GM10266 (cell line): ENCODE measurements around the gene MAB21L4.

Experiments used
- DNase-seq: peaks from one replicate; pipeline ENCODE4 v3.0.0; 2012; ENCODE audit errors: extremely low spot score
- CTCF ChIP-seq: IDR thresholded peaks from 2 replicates; pipeline ENCODE4 v1.5.1; 2012; ENCODE audit warnings: mild to moderate bottlenecking, low read depth; ENCODE audit not compliant: control insufficient read depth, insufficient read depth; ENCODE audit errors: missing control alignments

The MAB21L4 gene

GRCh38 chr2:240855670-240856069 is 40.3 kb downstream of the MAB21L4 start:
- DNase-seq, result no peak
- TF ChIP-seq CTCF, result no peak

DNA sequence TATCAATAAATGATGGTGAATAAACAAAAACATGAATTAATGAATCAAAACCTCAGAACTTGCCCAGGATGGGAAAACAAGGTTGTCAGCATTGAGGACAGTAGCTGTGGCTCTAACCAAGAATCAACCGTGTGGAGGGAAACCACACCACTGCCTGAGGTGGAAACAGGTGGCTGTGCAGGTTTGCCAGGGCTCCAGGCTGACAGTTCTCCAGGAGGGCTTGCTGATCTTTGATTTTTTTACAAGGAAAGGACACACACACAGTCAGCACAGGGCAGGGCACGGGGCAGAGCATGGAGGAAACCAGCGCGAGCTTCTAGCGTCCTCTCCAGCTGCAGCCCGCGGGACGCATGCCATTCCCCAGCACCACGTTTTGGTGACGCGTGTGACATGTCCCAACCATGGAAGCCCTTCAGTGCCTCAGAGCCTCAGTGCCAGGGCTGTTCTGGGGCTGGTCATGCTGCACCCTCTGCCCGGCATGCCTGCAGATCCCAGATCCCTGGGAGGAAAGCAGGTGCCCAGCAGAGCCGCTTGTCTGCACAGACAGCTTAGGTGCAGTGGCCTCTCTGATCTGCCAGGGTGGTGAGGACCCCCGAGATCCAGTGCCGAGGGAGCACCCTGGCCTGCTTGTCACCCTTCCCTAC is 43.2 kb downstream of the MAB21L4 start:
- TF ChIP-seq CTCF, result no peak
- DNase-seq, result no peak

GRCh38 chr2:240851078-240851991 is 44.6 kb downstream of the MAB21L4 start:
- TF ChIP-seq CTCF, result peak; percentile 98
- DNase-seq, result peak; percentile 89

GRCh38 chr2:240850756-240851077 is 45.2 kb downstream of the MAB21L4 start:
- peak; percentile 17 for TF ChIP-seq CTCF
- DNase-seq, result no peak

DNA sequence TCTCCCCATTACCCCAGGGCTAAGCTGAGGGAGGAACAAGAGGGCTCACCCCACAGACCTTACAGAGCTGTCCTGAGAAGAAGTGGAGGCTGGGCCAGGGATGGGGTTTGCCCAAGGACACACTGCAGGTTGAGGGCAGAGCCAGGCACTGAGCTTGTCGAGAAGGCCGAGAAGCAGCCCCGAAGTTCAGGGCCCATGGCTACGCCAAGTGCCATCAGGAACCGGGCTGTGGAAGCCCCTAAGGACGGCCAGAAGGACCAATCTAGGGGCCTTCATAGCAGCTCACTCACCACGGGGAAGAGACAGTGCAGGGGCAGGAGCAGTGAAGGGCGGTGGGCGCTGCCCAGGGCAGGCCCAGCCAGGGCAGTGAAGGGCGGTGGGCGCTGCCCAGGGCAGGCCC is 45.9 kb downstream of the MAB21L4 start:
- DNase-seq, result no peak
- no peak for TF ChIP-seq CTCF

GRCh38 chr2:240848900-240849680 is 46.9 kb downstream of the MAB21L4 start:
- DNase-seq, result no peak
- no peak for TF ChIP-seq CTCF
